HepG2 (cell line): ENCODE measurements around the gene LAMA5. TPM values are rescaled to one million over a fixed set of nuclear protein-coding genes. Genes with fewer than 3 reads are reported as not detected.

Experiments used
- ARNT ChIP-seq: fragments of 450-650 bp; IDR thresholded peaks from 2 replicates; pipeline ENCODE4 v1.6.1; 2017
- E2F5 ChIP-seq: sonication (generic); formaldehyde crosslinking; conservative IDR thresholded peaks from 2 replicates; pipeline ENCODE4 v1.4.0; 2020; ENCODE audit warnings: missing genetic modification reagents
- GMEB1 ChIP-seq: sonication (generic); formaldehyde crosslinking; IDR thresholded peaks from 2 replicates; pipeline ENCODE4 v1.5.1; 2020; ENCODE audit warnings: missing genetic modification reagents, mild to moderate bottlenecking, borderline replicate concordance
- MLXIP ChIP-seq: sonication (generic); formaldehyde crosslinking; IDR thresholded peaks from 2 replicates; pipeline ENCODE4 v1.9.0; 2021; ENCODE audit warnings: missing genetic modification reagents, borderline replicate concordance
- SUZ12 ChIP-seq: fragments of 150-350 bp; IDR thresholded peaks from 2 replicates; pipeline ENCODE4 v1.6.1; 2014; ENCODE audit warnings: low read depth, low read length
- TAF15 ChIP-seq: fragments of 200-400 bp; formaldehyde crosslinking; IDR thresholded peaks from one replicate; pipeline ENCODE4 v1.6.1; 2018; ENCODE audit warnings: mild to moderate bottlenecking, low read depth, low read length; ENCODE audit not compliant: poor library complexity, severe bottlenecking
- TBX3 ChIP-seq: fragments of 450-650 bp; IDR thresholded peaks from 2 replicates; pipeline ENCODE4 v1.6.1; 2017; ENCODE audit warnings: antibody characterized with exemption, mild to moderate bottlenecking, inconsistent platforms, borderline replicate concordance
- TFDP1 ChIP-seq: IDR thresholded peaks from 2 replicates; pipeline ENCODE4 v1.6.1; 2016; ENCODE audit warnings: missing compliant biosample characterization, missing genetic modification reagents, borderline replicate concordance
- UBTF ChIP-seq: sonication (generic); formaldehyde crosslinking; IDR thresholded peaks from 2 replicates; pipeline ENCODE4 v1.4.0; 2020; ENCODE audit warnings: mild to moderate bottlenecking, missing genetic modification reagents
- ZBTB7B ChIP-seq: sonication (generic); formaldehyde crosslinking; IDR thresholded peaks from 2 replicates; pipeline ENCODE4 v1.4.0; 2020; ENCODE audit warnings: missing genetic modification reagents
- ZBTB8A ChIP-seq: sonication (generic); formaldehyde crosslinking; IDR thresholded peaks from 2 replicates; pipeline ENCODE4 v1.4.0; 2020; ENCODE audit warnings: mild to moderate bottlenecking, low read depth, missing genetic modification reagents, borderline replicate concordance
- ZC3H13 ChIP-seq: sonication (generic); formaldehyde crosslinking; IDR thresholded peaks from 2 replicates; pipeline ENCODE4 v1.8.1; 2023; ENCODE audit warnings: mild to moderate bottlenecking, missing genetic modification reagents, moderate library complexity
- ZNF205 ChIP-seq: IDR thresholded peaks from 2 replicates; pipeline ENCODE4 v1.6.1; 2018; ENCODE audit warnings: missing biosample characterization, missing genetic modification reagents
- ZNF296 ChIP-seq: sonication (generic); formaldehyde crosslinking; conservative IDR thresholded peaks from 2 replicates; pipeline ENCODE4 v1.5.0; 2020; ENCODE audit warnings: mild to moderate bottlenecking, missing genetic modification reagents
- ZNF512 ChIP-seq: sonication (generic); formaldehyde crosslinking; IDR thresholded peaks from 2 replicates; pipeline ENCODE4 v1.4.0; 2020; ENCODE audit warnings: mild to moderate bottlenecking, missing genetic modification reagents
- ZNF709 ChIP-seq: sonication (generic); formaldehyde crosslinking; IDR thresholded peaks from 2 replicates; pipeline ENCODE4 v1.5.0; 2020; ENCODE audit warnings: mild to moderate bottlenecking, missing genetic modification reagents
- ZNF780A ChIP-seq: sonication (generic); formaldehyde crosslinking; IDR thresholded peaks from 2 replicates; pipeline ENCODE4 v1.8.0; 2022; ENCODE audit warnings: mild to moderate bottlenecking, missing genetic modification reagents, moderate library complexity
- ZNF891 ChIP-seq: sonication (generic); formaldehyde crosslinking; IDR thresholded peaks from 2 replicates; pipeline ENCODE4 v1.5.0; 2020; ENCODE audit warnings: mild to moderate bottlenecking, missing genetic modification reagents
- polyA plus RNA-seq, 8 experiments: library from polyadenylated mRNA; depleted of rRNA in 3 of 8; stranded (reverse) in 7 of 8; unstranded in 1 of 8; fragments of >200 nt; fragmentation: Illumina TruSeq in 4 of 8; extraction: Trizol in 4 of 8; gene quantifications; 2 replicates each; pipeline versions ENCODE4 v1.2.1 to v1.2.3, GENCODE V29; 2011 to 2016; ENCODE audit warnings: low read depth in 4 of 8, missing spikeins in 1 of 8, mixed read lengths in 1 of 8; ENCODE audit not compliant: insufficient read depth in 1 of 8
- total RNA-seq, 5 experiments: library from RNA; depleted of rRNA; stranded (reverse); fragments of >200 nt; fragmentation: Illumina TruSeq; extraction: Trizol; gene quantifications; 2 replicates each; pipeline ENCODE4 v1.2.3, GENCODE V29; 2016; ENCODE audit warnings: low read depth in 1 of 5

Gene LAMA5
- total and polyA plus RNA-seq, 2 of the 13 experiments (the other 11 are each of a cell fraction or from before 2014, with no cell fraction given): 21.0 to 44.7 TPM

GRCh38 chr20:62367633-62368391, 700 bp upstream of the LAMA5 start (continued):
- TF ChIP-seq ZBTB7B (CRISPR knock-in tag) (peak; percentile 92), ZNF205 (CRISPR knock-in tag) (peak; percentile 84), GMEB1 (CRISPR knock-in tag) (peak; percentile 23; the same call in 1 of the 2 replicates), TFDP1 (CRISPR knock-in tag) (peak; percentile 87), UBTF (CRISPR knock-in tag) (peak; percentile 94), ZNF709 (CRISPR knock-in tag) (peak; percentile 97), TBX3 (no peak), ARNT (no peak), SUZ12 (no peak), ZC3H13 (CRISPR knock-in tag) (peak; percentile 83), ZNF512 (no peak), TAF15 (no peak), ZNF296 (CRISPR knock-in tag) (peak; percentile 57), ZBTB8A (CRISPR knock-in tag) (peak; percentile 91; the same call in 1 of the 2 replicates), ZNF891 (peak; percentile 79), ZNF780A (CRISPR knock-in tag) (peak; percentile 55; the same call in 1 of the 2 replicates), MLXIP (peak; percentile 11; the same call in 1 of the 2 replicates), E2F5 (CRISPR knock-in tag) (peak; percentile 37)
